Activated naive CD4-positive, alpha-beta T cell treated with anti-CD3 and anti-CD28 coated beads, Interleukin-2, amount 50 U/mL, for 24 hours (primary cell): ENCODE data around the gene SLITRK6.
"Not testable (repeated sequence)": the region's sequence is repeated elsewhere in the genome, so short reads cannot be mapped to it uniquely, and the experiment has no call there.

Experiments
- H3K27ac Mint-ChIP-seq: one replicate; pipeline ENCODE4 v1.8.0; 2021; ENCODE audit warnings: mild to moderate bottlenecking, mixed read lengths
- H3K27me3 Mint-ChIP-seq: one replicate; pipeline ENCODE4 v1.8.0; 2021; ENCODE audit warnings: mixed read lengths
- H3K36me3 Mint-ChIP-seq: one replicate; pipeline ENCODE4 v1.8.0; 2021; ENCODE audit warnings: mixed read lengths
- H3K4me1 Mint-ChIP-seq: one replicate; pipeline ENCODE4 v1.8.0; 2021; ENCODE audit warnings: mixed read lengths
- H3K4me3 Mint-ChIP-seq: one replicate; pipeline ENCODE4 v1.8.0; 2021; ENCODE audit warnings: mild to moderate bottlenecking, mixed read lengths
- H3K9me3 Mint-ChIP-seq: one replicate; pipeline ENCODE4 v1.8.0; 2021; ENCODE audit warnings: mixed read lengths

SLITRK6 gene

DNA sequence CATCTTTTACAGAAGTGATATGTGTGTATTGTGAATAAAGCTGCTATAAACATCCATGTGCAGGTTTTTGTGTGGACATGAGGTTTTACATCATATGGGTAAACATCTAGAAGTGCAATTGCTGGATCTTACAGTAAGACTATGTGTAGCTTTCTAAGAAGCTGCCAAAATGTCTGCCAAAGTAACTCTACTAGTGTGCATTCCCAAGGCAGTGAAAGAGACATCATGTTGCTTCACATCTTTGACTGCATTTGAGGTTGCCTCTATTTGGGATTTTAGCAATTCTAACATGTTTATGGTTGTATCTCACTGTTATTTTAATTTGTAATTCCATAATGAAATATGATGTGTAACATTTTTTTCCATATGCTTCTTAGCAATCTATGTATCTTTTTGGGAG lies 30.3 kb downstream of the SLITRK6 start:
- Mint-ChIP-seq H3K4me3 (no peak overlapping the region), H3K4me1 (no peaks in the 10 kb centered on the region), H3K36me3 (no peaks in the 10 kb centered on the region), H3K27ac (no peak overlapping the region), H3K9me3 (peaks cover 10% of the 10 kb centered on the region), H3K27me3 (no peaks in the 10 kb centered on the region)

DNA sequence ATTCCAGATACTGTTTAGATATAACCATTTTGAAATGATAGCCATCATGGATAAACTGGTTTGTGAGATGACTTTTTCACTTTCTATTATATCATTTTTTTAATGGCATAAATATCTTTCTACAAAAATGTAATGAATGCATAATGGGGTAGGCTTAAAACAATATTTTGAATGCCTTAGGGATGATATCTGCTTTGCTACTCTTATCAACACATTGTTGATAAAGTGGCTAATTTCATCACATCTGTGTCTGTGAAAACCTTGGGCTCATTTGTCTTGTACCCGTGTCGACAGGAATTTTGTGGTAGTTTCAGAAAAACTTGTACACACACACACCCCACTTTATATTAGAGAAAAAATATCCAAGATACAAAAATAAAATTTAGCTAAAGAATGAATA lies 44.1 kb downstream of the SLITRK6 start:
- Mint-ChIP-seq H3K4me3 (no peak overlapping the region), H3K4me1 (no peaks in the 10 kb centered on the region), H3K27me3 (no peaks in the 10 kb centered on the region), H3K36me3 (no peaks in the 10 kb centered on the region), H3K9me3 (no peaks in the 10 kb centered on the region), H3K27ac (no peak overlapping the region)

DNA sequence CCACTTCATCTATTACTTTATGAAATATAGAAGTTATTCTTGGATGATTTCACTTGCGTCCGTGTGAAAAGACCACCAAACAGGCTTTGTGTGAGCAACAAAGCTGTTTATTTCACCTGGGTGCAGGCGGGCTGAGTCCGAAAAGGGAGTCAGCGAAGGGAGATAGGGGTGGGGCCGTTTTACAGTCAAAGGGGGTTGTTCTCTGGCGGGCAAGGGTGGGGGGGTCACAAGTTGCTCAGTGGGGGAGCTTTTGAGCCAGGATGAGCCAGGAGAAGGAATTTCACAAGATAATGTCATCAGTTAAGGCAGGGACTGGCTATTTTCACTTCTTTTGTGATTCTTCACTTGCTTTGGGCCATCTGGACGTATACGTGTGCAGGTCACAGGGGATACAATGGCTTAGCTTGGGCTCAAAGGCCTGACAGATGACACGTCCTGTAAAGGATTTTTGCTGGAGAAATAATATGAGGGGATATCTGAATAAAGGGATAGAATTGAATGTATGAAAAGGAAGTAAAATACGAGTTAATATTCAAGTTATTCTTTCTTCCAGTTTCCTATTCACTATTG lies 55.9 kb downstream of the SLITRK6 start:
- not testable (repeated sequence) for H3K9me3 Mint-ChIP-seq, H3K4me3 Mint-ChIP-seq, H3K36me3 Mint-ChIP-seq, H3K27me3 Mint-ChIP-seq, H3K27ac Mint-ChIP-seq, H3K4me1 Mint-ChIP-seq
